ENCODE results near the gene PRUNE2.
"Not testable (repeated sequence)": the region's sequence is repeated elsewhere in the genome, so short reads cannot be mapped to it uniquely, and the experiment has no call there.

Gene PRUNE2

GRCh38 chr9:76697081-76697480 is 208.8 kb downstream of the PRUNE2 start:
- DNase-seq (ENCODE audit: low spot score) = no peak

- no peak for DNase-seq (ENCODE audit: low spot score)
These were observed 212.0 kb downstream of the PRUNE2 start for GRCh38 chr9:76693912-76694311.

- DNase-seq (ENCODE audit: low spot score) = no peak
These were observed 213.3 kb downstream of the PRUNE2 start for GRCh38 chr9:76692458-76693129.

GRCh38 chr9:76691517-76692313 is 214.2 kb downstream of the PRUNE2 start:
- DNase-seq (ENCODE audit: low spot score) = no peak

GRCh38 chr9:76690973-76691370 is 214.9 kb downstream of the PRUNE2 start:
- DNase-seq (ENCODE audit: low spot score) = no peak

- DNase-seq (ENCODE audit: low spot score) = no peak
These were observed 215.5 kb downstream of the PRUNE2 start for GRCh38 chr9:76690246-76690972.

GRCh38 chr9:76688471-76689238 is 217.3 kb downstream of the PRUNE2 start:
- DNase-seq (ENCODE audit: low spot score) = no peak

GRCh38 chr9:76687861-76688391 is 218.0 kb downstream of the PRUNE2 start:
- peak; percentile 7 for DNase-seq (ENCODE audit: low spot score)

GRCh38 chr9:76686756-76687155 is 219.2 kb downstream of the PRUNE2 start:
- DNase-seq (ENCODE audit: low spot score) = no peak

- DNase-seq (ENCODE audit: low spot score) = no peak
These were observed 221.7 kb downstream of the PRUNE2 start for GRCh38 chr9:76684213-76684612.

GRCh38 chr9:76681556-76681955 is 224.4 kb downstream of the PRUNE2 start:
- DNase-seq (ENCODE audit: low spot score) = no peak

GRCh38 chr9:76680716-76681425 is 225.0 kb downstream of the PRUNE2 start:
- no peak for DNase-seq (ENCODE audit: low spot score)

GRCh38 chr9:76677481-76678055 is 228.3 kb downstream of the PRUNE2 start:
- no peak for DNase-seq (ENCODE audit: low spot score)

GRCh38 chr9:76676857-76677256 is 229.1 kb downstream of the PRUNE2 start:
- DNase-seq (ENCODE audit: low spot score) = no peak

GRCh38 chr9:76667521-76667957 is 238.4 kb downstream of the PRUNE2 start:
- no peak for DNase-seq (ENCODE audit: low spot score)

- DNase-seq (ENCODE audit: low spot score) = not testable (repeated sequence)
These were observed 239.9 kb downstream of the PRUNE2 start for GRCh38 chr9:76665966-76666365.

- no peak for DNase-seq (ENCODE audit: low spot score)
These were observed 240.5 kb downstream of the PRUNE2 start for GRCh38 chr9:76665458-76665857.

- DNase-seq (ENCODE audit: low spot score) = no peak
These were observed 241.8 kb downstream of the PRUNE2 start for GRCh38 chr9:76664120-76664519.

- no peak for DNase-seq (ENCODE audit: low spot score)
These were observed 243.2 kb downstream of the PRUNE2 start for GRCh38 chr9:76662476-76663281.
